A549 treated with ZK216348 at 1 μM for 4 hours (cell line): Measurements from ENCODE around the gene IGF1R. TPM values are rescaled to one million over a fixed set of nuclear protein-coding genes. Genes with fewer than 3 reads are reported as not detected.

Experiments used
- total RNA-seq: library from RNA; stranded (reverse); fragments of 200-300 nt; extraction: Qiagen RNA extraction; gene quantifications from 5 replicates; pipeline ENCODE4 v1.2.3, GENCODE V29; 2022; ENCODE audit warnings: low read depth

Gene IGF1R
- 41.2 to 72.0 TPM (median 48.7 TPM) in 5 replicates for total RNA-seq

DNA sequence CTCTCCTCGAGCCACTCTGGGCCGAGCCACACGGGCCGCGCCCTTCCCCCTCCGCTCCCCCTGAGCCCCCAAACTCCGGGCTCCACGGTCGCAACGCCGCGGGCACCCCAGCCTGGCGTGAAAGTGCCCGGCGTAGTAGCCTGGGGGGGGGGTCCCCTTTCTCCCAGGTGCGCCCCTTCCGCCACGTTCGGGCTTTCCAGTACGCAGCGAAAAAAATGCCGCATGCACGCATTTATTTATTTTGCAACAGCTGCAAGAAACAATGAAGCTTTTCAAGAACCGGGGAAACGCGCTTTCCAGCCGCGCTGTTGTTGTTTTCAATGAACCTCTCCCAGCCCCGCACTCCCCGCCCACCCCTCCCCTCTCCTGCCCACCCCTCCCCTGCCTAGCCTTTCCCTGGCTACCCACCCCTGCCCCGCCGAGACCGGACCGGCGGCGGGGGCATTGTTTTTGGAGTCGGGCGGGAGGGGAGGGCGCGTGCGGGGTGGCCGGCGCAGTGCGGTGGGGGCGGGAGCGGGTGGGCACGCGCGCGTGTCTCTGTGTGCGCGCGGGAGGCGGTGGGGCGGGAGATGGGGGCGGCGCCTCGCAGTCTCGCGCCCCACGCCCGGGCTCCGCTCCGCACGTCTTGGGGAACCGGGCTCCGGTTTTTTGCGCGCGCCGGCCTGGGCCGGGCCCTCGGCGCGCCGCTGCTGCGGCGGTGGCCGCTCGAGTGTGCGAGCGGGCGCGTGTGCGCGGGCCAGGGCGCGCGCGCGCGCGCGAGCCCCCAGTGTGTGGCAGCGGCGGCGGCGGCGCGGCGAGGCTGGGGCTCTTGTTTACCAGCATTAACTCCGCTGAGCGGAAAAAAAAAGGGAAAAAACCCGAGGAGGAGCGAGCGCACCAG is at the start of gene IGF1R:
Gene IGF1R, plus strand, starts transcription at position 766 of the 880 bp plus-strand sequence. CDS start 1,043 bp downstream, outside the sequence.

